Activated CD8-positive, alpha-beta memory T cell treated with anti-CD3 and anti-CD28 coated beads, Interleukin-2, amount 10 ng/mL, durations not matched to agents 7 days and 5 days (primary cell): ENCODE data around the gene BRAT1. TPM values are rescaled to one million over a fixed set of nuclear protein-coding genes. Genes with fewer than 3 reads are reported as not detected.

Experiments used
- ATAC-seq: fragments of 150-1000 bp; cut with Tn5 transposase; one replicate; pipeline ENCODE4 v1.10.0; 2021; ENCODE audit warnings: moderate library complexity
- CTCF ChIA-PET: fragments of 350-600 bp; sonication (Branson Sonifier 250); formaldehyde crosslinking; loops from one replicate; lab custom pipeline; 2021; ENCODE audit warnings: antibody characterized with exemption; lab: Charles Lee
- DNase-seq: peaks from one replicate; pipeline ENCODE4 v3.0.0-alpha.2; 2020
- H3K27ac Mint-ChIP-seq: one replicate; pipeline ENCODE4 v1.8.0; 2021; ENCODE audit warnings: mild to moderate bottlenecking, mixed read lengths
- H3K27me3 Mint-ChIP-seq: one replicate; pipeline ENCODE4 v1.8.0; 2021; ENCODE audit warnings: mixed read lengths
- H3K36me3 Mint-ChIP-seq: one replicate; pipeline ENCODE4 v1.8.0; 2021; ENCODE audit warnings: mild to moderate bottlenecking, mixed read lengths
- H3K4me1 Mint-ChIP-seq: one replicate; pipeline ENCODE4 v1.8.0; 2021; ENCODE audit warnings: mixed read lengths
- H3K4me3 Mint-ChIP-seq: one replicate; pipeline ENCODE4 v1.8.0; 2021; ENCODE audit warnings: mild to moderate bottlenecking, moderate library complexity, mixed read lengths
- H3K9me3 Mint-ChIP-seq: one replicate; pipeline ENCODE4 v1.8.0; 2022; ENCODE audit warnings: low read depth, mixed read lengths
- total RNA-seq, 2 experiments: library from RNA; stranded (reverse); gene quantifications; one replicate each; pipeline ENCODE4 v1.2.3, GENCODE V29; 2021

Gene BRAT1
- 10 to 100 TPM; 41.5 to 43.5 TPM for total RNA-seq

DNA sequence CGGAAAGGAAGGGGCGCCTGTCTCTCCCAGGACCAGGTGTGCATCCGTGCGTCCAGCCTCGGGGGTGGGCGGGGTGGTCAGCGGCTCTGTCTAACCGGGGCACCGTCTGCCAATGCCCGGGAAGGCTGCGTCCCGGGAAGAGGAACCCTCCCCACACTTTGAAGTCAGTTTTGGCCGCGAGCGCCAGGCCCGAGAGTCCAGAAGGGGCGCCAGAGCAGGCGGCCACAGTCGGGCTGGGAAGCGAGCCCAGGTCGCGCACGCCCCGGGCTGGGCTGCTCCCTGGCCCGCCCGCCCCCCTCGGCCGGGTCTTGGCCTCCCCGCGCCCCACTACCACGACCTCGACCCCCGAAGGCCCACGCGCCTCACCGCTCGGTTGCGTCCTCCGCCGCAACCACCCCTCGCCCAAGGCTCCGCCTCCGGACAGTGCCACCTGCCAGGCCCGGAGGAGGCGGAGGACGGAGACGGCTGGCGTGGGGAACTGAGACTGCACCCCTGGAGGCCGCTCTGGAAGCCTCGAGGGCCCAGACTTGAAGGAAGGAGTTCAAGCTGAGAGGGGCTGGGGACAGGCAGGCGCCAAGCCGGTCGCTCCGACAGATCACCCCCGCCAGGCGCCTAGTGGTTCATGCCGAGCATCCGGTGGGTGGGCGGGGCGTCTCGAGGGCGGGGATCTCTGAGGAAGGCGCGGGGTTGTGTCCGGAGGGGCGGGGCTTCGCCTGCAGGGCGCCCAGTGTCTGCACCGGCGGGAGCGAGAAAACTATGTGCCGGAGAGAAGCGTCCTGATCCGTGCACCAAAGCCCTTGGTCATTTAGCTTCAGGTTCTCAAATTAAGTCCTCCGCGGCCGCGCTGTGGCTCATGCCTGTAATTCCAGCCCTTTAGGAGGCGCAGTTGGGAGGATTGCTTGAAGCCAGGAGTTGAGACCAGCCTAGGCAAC, at the start of gene BRAT1:
TSS of gene BRAT1 (minus strand) at position 404 of the 932 bp plus-strand sequence. CDS start 1,093 bp downstream, outside the sequence.
- no peaks in the 10 kb centered on the region for H3K27me3 Mint-ChIP-seq
- peaks cover 18% of the 10 kb centered on the region for H3K36me3 Mint-ChIP-seq
- H3K9me3 Mint-ChIP-seq, result no peaks in the 10 kb centered on the region
- ATAC-seq (peak; percentile 86), DNase-seq (peak; percentile 97)
- H3K27ac Mint-ChIP-seq, result peak within 1 kb of the TSS; percentile 90
- H3K4me1 Mint-ChIP-seq, result peaks cover 44% of the 10 kb centered on the region
- CTCF ChIA-PET, result interaction anchor here (0.7 to 1.5 kb wide), 3 partner anchors 57 to 154 kb away, joined by 4 to 7 read pairs (median 5); no protein-coding TSS in a partner anchor
- peak within 1 kb of the TSS; percentile 83 for H3K4me3 Mint-ChIP-seq

DNA sequence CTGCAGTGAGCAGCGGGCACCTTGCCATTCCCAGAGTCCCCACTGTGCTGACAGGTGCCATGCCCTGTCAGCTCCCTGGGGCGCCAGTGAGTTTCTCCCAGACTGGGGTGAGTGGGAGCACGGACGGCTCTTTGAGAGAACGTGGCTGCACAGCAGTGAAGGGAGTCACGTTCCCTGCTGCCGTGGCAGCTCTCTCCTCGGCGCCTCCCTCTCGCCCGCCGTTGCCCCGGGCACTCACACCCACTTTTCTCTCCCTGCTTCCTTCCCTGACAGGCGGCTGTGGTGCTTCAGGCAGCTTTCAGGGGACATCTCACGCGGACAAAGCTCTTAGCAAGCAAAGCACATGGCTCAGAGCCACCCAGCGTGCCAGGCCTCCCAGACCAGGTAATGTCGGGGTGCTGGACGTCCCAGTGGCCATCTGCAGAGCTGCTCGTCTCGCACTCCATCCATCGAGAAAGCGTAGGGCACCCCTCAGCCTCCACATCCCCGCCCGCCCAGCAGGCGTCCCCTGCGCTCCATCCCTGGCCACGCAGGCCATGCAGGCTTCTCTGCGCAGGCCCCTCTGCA, 49.4 kb upstream of the BRAT1 start:
- H3K36me3 Mint-ChIP-seq, result no peaks in the 10 kb centered on the region
- H3K4me3 Mint-ChIP-seq, result no peak overlapping the region
- ATAC-seq (no peak), DNase-seq (no peak)
- peaks cover 8% of the 10 kb centered on the region for H3K4me1 Mint-ChIP-seq
- no peaks in the 10 kb centered on the region for H3K9me3 Mint-ChIP-seq
- CTCF ChIA-PET, result interaction anchor here (0.6 to 1.2 kb wide), 2 partner anchors 109 to 217 kb away, joined by 3 read pairs; no protein-coding TSS in a partner anchor
- H3K27me3 Mint-ChIP-seq, result no peaks in the 10 kb centered on the region
- H3K27ac Mint-ChIP-seq, result no peak overlapping the region

DNA sequence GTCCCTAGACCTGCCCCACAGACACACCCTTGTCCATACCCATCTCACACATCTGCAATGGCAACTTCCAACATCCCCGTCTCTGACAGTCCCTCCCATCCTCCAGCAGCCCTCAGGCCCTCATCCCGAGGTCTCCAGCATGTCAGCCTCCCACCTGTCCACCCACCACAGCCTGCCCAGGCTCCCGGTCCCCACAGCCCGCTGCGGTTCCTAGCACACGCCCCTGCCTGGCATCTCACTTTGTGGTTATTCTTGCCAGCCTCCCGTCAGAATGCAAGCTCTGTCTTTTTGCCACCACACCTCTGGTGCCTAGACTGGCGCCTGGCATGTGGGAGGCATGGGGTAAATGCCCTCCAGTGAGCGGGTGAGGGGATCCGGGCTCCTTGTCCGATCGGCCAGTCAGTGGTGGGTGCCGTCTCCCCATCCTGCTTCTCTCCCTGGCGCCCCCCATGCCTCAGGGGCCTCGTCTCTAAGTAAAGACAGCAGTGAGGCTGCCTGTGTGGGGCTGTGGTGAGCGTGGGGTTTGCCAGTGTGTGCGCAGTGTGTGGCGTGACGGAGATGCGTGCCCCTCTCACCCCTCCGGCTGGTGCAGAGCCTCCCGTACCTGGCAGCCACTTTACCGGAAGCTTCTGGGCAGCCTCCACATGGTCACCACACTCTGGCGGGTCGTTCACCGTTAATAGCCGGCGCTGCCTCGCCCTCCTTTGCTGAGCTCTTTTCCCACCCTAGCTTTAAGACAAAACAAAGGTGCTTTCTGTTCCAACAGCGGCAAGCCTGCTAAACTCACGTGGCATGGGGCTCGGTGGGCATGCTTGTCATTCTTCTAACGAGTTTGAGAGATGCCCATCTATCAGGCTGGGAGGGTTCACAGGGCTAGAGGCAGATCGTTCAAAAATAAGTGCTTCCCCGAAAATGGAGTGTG, 48.0 kb upstream of the BRAT1 start:
- Mint-ChIP-seq H3K36me3 (no peaks in the 10 kb centered on the region), H3K4me1 (peaks cover 3% of the 10 kb centered on the region), H3K27me3 (no peaks in the 10 kb centered on the region), H3K27ac (no peak overlapping the region), H3K9me3 (no peaks in the 10 kb centered on the region), H3K4me3 (no peak overlapping the region)
- no peak for DNase-seq
- CTCF ChIA-PET, result no interaction called here
- ATAC-seq, result no peak

DNA sequence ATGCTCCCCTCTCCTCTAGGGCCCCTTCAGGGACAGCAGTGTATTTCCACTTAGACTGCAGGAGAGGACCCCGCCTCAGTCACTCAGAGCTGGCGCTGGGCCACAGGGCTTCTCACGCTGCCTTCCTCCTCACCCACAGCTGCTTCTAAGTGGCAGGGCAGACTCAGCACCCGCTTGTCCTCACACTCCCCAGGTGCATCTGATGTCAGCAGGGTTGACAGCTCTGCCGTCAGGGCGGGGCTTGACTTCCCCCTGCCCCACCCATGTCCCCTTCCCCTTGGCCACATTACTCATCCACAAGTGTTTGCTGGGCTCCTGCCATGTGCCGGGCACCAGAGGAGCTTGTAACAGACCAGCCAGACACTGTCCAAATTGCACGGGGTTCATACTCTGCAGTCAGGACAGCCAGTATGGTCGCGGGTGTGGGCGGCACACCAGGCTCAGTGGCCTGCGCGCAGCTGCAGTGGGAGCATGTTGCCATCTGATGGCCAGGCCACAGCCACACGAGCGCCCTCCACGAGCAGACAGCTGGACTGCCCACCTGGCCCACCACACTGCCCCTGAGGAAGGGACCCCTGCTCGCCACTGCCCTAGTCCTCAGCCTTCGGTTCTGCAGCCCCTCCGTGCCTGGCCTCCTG, 47.2 kb upstream of the BRAT1 start:
- Mint-ChIP-seq H3K36me3 (no peaks in the 10 kb centered on the region), H3K4me3 (no peak overlapping the region), H3K27me3 (no peaks in the 10 kb centered on the region), H3K4me1 (no peaks in the 10 kb centered on the region), H3K27ac (no peak overlapping the region), H3K9me3 (no peaks in the 10 kb centered on the region)
- CTCF ChIA-PET, result no interaction called here
- DNase-seq (no peak), ATAC-seq (peak; percentile 16)

DNA sequence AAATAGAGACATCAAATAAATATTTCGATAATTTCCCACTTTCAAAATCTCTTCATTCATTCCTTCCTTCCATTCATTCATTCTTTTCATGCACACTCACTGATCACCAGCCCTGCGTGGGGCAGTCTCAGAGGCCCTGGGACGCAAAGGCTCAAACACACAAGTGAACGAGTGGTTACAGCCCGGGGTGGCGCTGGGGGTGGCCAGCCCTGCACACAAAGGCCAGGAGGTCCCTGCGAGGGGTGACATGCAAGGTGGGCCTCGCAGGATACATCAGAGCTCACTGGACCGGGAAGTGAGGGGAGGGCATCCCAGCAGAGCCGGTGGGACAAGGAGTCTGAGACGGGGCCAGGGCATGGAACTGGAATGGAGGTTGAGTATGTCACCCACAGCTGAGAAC, 46.6 kb upstream of the BRAT1 start:
- Mint-ChIP-seq H3K9me3 (no peaks in the 10 kb centered on the region), H3K27me3 (no peaks in the 10 kb centered on the region), H3K4me3 (no peak overlapping the region), H3K4me1 (no peaks in the 10 kb centered on the region), H3K27ac (no peak overlapping the region), H3K36me3 (no peaks in the 10 kb centered on the region)
- ATAC-seq, result no peak
- CTCF ChIA-PET, result no interaction called here
- DNase-seq, result no peak

DNA sequence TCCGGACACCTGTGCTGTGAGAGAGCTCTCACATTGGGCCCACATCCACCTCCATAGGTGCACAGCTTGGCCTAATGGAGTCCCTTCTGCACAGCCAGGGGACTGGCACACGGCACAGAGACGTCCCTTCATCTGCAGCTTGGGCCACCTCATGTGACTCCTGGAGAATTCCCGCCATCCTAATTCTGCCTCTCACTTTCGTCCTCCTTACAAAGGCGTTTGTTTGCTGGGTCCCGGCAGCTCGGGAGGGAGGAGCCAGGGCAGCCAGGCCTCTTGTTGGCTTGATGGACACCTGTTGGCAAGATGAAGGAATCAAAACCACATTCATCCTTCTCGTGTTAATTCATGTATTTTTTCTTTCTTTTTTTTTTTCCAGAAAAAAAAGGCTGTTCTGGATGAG, 45.7 kb upstream of the BRAT1 start:
- DNase-seq (no peak), ATAC-seq (no peak)
- no peaks in the 10 kb centered on the region for H3K4me1 Mint-ChIP-seq
- no peak overlapping the region for H3K27ac Mint-ChIP-seq
- H3K4me3 Mint-ChIP-seq, result no peak overlapping the region
- no peaks in the 10 kb centered on the region for H3K27me3 Mint-ChIP-seq
- CTCF ChIA-PET, result no interaction called here
- H3K36me3 Mint-ChIP-seq, result no peaks in the 10 kb centered on the region
- no peaks in the 10 kb centered on the region for H3K9me3 Mint-ChIP-seq

DNA sequence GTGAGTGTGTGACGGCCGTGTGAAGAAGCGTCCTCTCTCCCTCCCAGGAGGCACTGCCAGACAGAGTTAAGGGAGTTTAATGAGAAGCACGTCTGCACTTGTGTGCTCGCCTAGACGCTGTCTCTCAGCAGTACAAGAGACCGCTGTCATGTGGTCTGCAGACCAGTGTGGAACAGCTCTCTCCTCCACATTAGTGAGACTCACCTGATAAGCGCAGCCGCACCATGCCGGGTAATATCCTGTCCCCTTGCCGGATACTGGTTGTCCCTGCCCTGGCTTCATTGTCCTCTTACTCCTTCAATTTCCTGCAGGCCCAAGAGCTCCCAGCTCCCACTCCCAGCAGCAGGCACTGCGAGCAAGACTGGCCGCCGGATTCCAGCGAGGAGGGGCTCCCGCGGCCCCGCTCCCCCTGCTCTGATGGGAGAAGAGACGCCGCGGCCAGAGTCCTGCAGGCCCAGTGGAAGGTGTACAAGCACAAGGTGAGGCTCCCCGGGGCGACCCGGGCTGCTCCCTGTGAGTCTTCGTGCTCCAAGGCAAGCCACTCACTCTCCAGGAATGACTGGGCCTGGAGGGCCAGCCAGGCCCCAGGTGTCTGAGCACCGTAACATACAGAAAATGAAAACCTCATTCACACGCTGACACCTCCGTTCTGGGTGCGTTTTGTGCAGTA, 43.0 kb upstream of the BRAT1 start:
- H3K4me1 Mint-ChIP-seq, result no peaks in the 10 kb centered on the region
- CTCF ChIA-PET, result no interaction called here
- H3K9me3 Mint-ChIP-seq, result no peaks in the 10 kb centered on the region
- no peak overlapping the region for H3K4me3 Mint-ChIP-seq
- ATAC-seq (no peak), DNase-seq (no peak)
- H3K27me3 Mint-ChIP-seq, result no peaks in the 10 kb centered on the region
- no peaks in the 10 kb centered on the region for H3K36me3 Mint-ChIP-seq
- no peak overlapping the region for H3K27ac Mint-ChIP-seq

DNA sequence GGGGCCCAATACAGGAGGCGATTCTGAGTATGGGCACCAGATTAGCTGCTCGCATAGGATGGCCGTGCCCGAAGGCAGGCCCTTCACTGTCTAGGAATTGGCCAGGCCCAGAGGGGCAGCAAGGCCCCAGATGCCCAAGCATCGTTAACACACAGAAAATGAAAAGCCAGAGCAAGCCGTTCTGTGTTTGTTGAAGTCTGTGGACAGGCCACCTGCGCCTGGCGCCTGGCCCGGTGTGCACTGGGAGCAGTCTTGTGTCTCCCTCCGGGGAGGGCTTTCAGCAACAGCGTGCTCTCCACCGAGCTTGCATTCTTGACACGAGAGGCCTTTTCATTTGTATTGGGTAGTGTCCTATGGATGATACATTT, 41.9 kb upstream of the BRAT1 start:
- no peak overlapping the region for H3K27ac Mint-ChIP-seq
- DNase-seq, result no peak
- no peaks in the 10 kb centered on the region for H3K36me3 Mint-ChIP-seq
- H3K9me3 Mint-ChIP-seq, result no peaks in the 10 kb centered on the region
- no peak for ATAC-seq
- H3K4me3 Mint-ChIP-seq, result no peak overlapping the region
- CTCF ChIA-PET, result no interaction called here
- H3K4me1 Mint-ChIP-seq, result no peaks in the 10 kb centered on the region
- no peaks in the 10 kb centered on the region for H3K27me3 Mint-ChIP-seq

DNA sequence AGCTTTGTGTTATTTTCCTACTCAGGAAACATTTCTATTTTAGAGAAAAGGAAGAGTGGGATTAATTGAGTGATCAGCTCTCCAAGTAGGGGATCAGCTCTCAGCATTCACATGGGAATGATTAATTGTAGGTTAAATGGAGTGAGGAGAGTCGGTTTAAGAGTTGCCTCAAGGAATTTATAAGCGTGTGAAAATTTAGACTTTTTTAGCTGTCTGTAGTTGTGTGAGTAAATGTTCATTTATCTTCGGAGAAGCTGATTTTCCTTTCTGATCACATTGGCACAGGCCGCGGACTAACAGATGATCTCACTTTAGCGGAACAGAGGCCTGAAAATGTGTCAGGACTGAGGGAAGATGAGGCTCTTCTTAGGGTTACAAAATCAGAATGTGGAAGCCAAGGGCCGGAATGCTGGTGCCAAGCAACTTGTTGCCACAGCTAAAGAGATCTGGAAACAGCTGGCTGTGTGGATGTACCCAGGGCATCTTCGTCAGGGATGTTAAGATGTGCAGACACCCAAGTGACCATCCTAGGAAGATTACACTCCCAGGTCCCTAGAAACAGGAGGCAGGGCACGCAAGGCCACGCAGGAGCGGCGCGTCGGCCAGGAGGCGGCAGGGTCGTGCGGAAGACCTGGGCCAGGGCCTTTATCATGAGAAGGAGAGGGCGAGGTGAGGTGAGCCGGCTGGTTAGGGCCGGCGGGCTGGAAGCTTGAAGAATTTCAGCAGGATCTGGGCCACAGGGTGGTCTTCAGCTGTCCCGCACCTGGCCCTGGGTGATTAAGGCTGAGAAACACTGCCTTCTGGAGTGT, 41.3 kb upstream of the BRAT1 start:
- H3K9me3 Mint-ChIP-seq, result no peaks in the 10 kb centered on the region
- no peaks in the 10 kb centered on the region for H3K4me1 Mint-ChIP-seq
- no peak for ATAC-seq
- DNase-seq, result no peak
- H3K27me3 Mint-ChIP-seq, result no peaks in the 10 kb centered on the region
- no peak overlapping the region for H3K4me3 Mint-ChIP-seq
- CTCF ChIA-PET, result interaction anchor here (0.6 to 1.6 kb wide), 2 partner anchors 18 to 26 kb away, joined by 3 read pairs; no protein-coding TSS in a partner anchor
- no peaks in the 10 kb centered on the region for H3K36me3 Mint-ChIP-seq
- no peak overlapping the region for H3K27ac Mint-ChIP-seq

DNA sequence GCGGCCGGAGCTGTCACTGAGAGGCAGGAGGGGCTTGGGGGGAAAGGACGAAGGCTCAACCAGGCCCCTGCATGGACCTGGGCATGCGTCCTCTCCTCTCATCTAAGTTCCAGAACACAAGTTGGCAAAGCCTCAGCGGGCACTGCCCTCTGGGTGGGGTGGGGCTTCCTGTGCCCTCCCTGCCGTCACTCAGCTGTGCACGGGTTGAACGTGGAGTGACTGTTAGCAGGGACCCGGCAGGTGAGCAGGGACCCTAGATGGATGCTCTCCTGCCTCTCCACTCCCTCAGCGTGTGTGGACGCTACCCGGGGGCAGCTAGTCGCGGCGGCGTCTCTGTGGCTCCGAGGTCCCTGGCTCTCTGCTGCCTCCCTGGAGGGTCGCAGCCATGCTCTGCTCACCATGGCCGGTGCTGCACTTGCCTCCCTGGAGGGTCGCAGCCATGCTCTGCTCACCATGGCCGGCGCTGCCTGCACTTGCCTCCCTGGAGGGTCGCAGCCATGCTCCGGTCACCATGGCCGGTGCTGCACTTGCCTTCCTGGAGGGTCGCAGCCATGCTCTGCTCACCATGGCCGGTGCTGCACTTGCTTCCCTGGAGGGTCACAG, 40.0 kb upstream of the BRAT1 start:
- no peaks in the 10 kb centered on the region for H3K4me1 Mint-ChIP-seq
- H3K36me3 Mint-ChIP-seq, result no peaks in the 10 kb centered on the region
- DNase-seq (no peak), ATAC-seq (no peak)
- CTCF ChIA-PET, result interaction anchor here (1.6 kb wide), 1 partner anchor 19 kb away, joined by 3 read pairs; no protein-coding TSS in a partner anchor
- no peaks in the 10 kb centered on the region for H3K9me3 Mint-ChIP-seq
- no peak overlapping the region for H3K4me3 Mint-ChIP-seq
- H3K27ac Mint-ChIP-seq, result no peak overlapping the region
- H3K27me3 Mint-ChIP-seq, result no peaks in the 10 kb centered on the region

DNA sequence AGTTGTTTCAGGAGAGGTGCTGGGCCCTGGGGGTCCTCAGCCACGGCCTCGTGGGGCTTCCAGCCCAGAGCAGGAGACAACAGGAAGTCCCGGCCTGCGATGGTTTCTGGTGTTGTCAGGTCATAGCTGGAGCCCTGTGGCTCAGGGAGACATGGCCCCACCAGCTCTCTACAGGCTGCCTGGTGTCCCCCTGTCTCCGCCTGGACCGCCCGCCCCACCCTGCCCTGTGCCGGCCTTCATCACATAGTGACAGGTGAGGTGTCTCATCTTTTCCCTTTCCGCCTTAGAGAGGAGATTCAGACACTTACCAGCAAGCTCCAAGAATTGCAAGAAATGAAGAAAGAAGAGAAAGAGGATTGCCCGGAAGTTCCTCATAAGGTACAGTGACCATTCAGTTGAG, 39.3 kb upstream of the BRAT1 start:
- Mint-ChIP-seq H3K4me3 (no peak overlapping the region), H3K9me3 (no peaks in the 10 kb centered on the region), H3K27me3 (no peaks in the 10 kb centered on the region), H3K36me3 (no peaks in the 10 kb centered on the region), H3K27ac (no peak overlapping the region), H3K4me1 (no peaks in the 10 kb centered on the region)
- DNase-seq (no peak), ATAC-seq (no peak)
- CTCF ChIA-PET, result no interaction called here
